Right atrium auricular region (tissue), 2 donors: ENCODE measurements around the gene UPF1. TPM values are rescaled to one million over a fixed set of nuclear protein-coding genes. Genes with fewer than 3 reads are reported as not detected.

Experiments
- DNase-seq: peaks from one replicate; pipeline ENCODE4 v3.0.0-alpha.2; 2019; ENCODE audit warnings: low spot score
- H3K27ac ChIP-seq, 2 donors: fragments of 200-600 bp; sonication (generic); 1 replicate in 1 of 2; 2 replicates in 1 of 2; pipeline ENCODE4 v1.5.1; 2016 to 2019
- H3K27me3 ChIP-seq, 2 donors: fragments of 200-600 bp; sonication (generic); one replicate each; pipeline versions ENCODE4 v1.5.1 to v1.6.0; 2017 to 2019
- H3K36me3 ChIP-seq: fragments of 200-600 bp; sonication (generic); one replicate; pipeline ENCODE4 v1.5.1; 2016
- H3K4me1 ChIP-seq, 2 donors: fragments of 200-600 bp; sonication (generic); one replicate each; pipeline versions ENCODE4 v1.5.1 to v1.6.0; 2017 to 2019
- H3K4me3 ChIP-seq, 2 donors: fragments of 200-600 bp; sonication (generic); 1 replicate in 1 of 2; 2 replicates in 1 of 2; pipeline ENCODE4 v1.5.1; 2017 to 2019; ENCODE audit warnings: mild to moderate bottlenecking in 1 of 2, moderate library complexity in 1 of 2
- H3K9me3 ChIP-seq, 2 donors: fragments of 200-600 bp; sonication (generic); one replicate each; pipeline ENCODE4 v1.5.1; 2019
- CTCF ChIP-seq, 2 donors: fragments of 200-600 bp; sonication (generic); IDR thresholded peaks; one replicate each; pipeline ENCODE4 v1.5.1; 2019; ENCODE audit warnings: antibody characterized with exemption in 2 of 2
- total RNA-seq, 2 donors: library from RNA; depleted of rRNA; stranded (reverse); fragments of >200 nt; gene quantifications; one replicate each; pipeline ENCODE4 v1.1.0, GENCODE V29; 2016

UPF1 gene
- total RNA-seq, 2 donors from 2014 or later = 27.6 to 61.5 TPM

GRCh38 chr19:18854982-18855381 is 23.2 kb downstream of the UPF1 start:
- no peak for DNase-seq
- H3K27me3 ChIP-seq = no peaks in the 10 kb centered on the region
- H3K9me3 ChIP-seq = no peaks in the 10 kb centered on the region
- H3K36me3 ChIP-seq = peaks cover 100% of the 10 kb centered on the region
- H3K27ac ChIP-seq = no peak overlapping the region
- no peak for TF ChIP-seq CTCF (IDR thresholded peaks at IDR 0.05)
- H3K4me3 ChIP-seq = no peak overlapping the region
- H3K4me1 ChIP-seq = peaks cover 0 to 20% of the 10 kb centered on the region in 2 donors

GRCh38 chr19:18855647-18856384 is 24.1 kb downstream of the UPF1 start:
- DNase-seq = no peak
- H3K9me3 ChIP-seq = no peaks in the 10 kb centered on the region
- TF ChIP-seq CTCF (IDR thresholded peaks at IDR 0.05) = no peak
- H3K4me1 ChIP-seq = peaks cover 0 to 19% of the 10 kb centered on the region in 2 donors
- H3K36me3 ChIP-seq = peaks cover 100% of the 10 kb centered on the region
- no peak overlapping the region for H3K4me3 ChIP-seq
- no peaks in the 10 kb centered on the region for H3K27me3 ChIP-seq
- no peak overlapping the region for H3K27ac ChIP-seq

- Histone ChIP-seq H3K4me1 (peaks cover 0 to 18% of the 10 kb centered on the region in 2 donors), H3K36me3 (peaks cover 100% of the 10 kb centered on the region), H3K27me3 (no peaks in the 10 kb centered on the region), H3K27ac (no peak overlapping the region), H3K4me3 (no peak overlapping the region), H3K9me3 (no peaks in the 10 kb centered on the region)
- TF ChIP-seq CTCF (IDR thresholded peaks at IDR 0.05) = no peak
- no peak for DNase-seq
These were observed 24.8 kb downstream of the UPF1 start for GRCh38 chr19:18856385-18857126.

GRCh38 chr19:18857223-18857622 is 25.5 kb downstream of the UPF1 start:
- Histone ChIP-seq H3K27me3 (no peaks in the 10 kb centered on the region), H3K4me3 (no peak overlapping the region), H3K27ac (no peak overlapping the region), H3K36me3 (peaks cover 100% of the 10 kb centered on the region), H3K9me3 (no peaks in the 10 kb centered on the region), H3K4me1 (peaks cover 0 to 18% of the 10 kb centered on the region in 2 donors)
- DNase-seq = no peak
- no peak for TF ChIP-seq CTCF (IDR thresholded peaks at IDR 0.05)

GRCh38 chr19:18858906-18859646 is 27.3 kb downstream of the UPF1 start:
- Histone ChIP-seq H3K36me3 (peaks cover 100% of the 10 kb centered on the region), H3K27ac (no peak overlapping the region), H3K9me3 (no peaks in the 10 kb centered on the region), H3K4me3 (no peak overlapping the region), H3K4me1 (peaks cover 0 to 18% of the 10 kb centered on the region in 2 donors), H3K27me3 (no peaks in the 10 kb centered on the region)
- TF ChIP-seq CTCF (IDR thresholded peaks at IDR 0.05) = no peak
- no peak for DNase-seq
